Endothelial cell of umbilical vein (primary cell): ENCODE results near the gene ACSF3. TPM values are rescaled to one million over a fixed set of nuclear protein-coding genes. Genes with fewer than 3 reads are reported as not detected.

ENCODE experiments used
- BruUV-seq: library from RNA; stranded (reverse); fragments of 400-500 nt; replicated peaks from 2 replicates; lab custom pipeline; 2021; lab: Mats Ljungman, UMichigan
- CTCF ChIA-PET: fragments of 300-600, 350-600 bp; sonication (Branson Sonifier 250); formaldehyde crosslinking; loops from one replicate; lab custom pipeline; 2021; ENCODE audit warnings: antibody characterized with exemption, inconsistent platforms; lab: Charles Lee
- POLR2A ChIA-PET: fragments of 300-600, 350-600 bp; sonication (Branson Sonifier 250); formaldehyde crosslinking; loops from one replicate; lab custom pipeline; 2021; ENCODE audit warnings: antibody characterized with exemption, inconsistent platforms; lab: Charles Lee
- DNase-seq: peaks from one replicate; pipeline ENCODE4 v3.0.0-alpha.2; 2011; ENCODE audit warnings: low read depth, low spot score
- FAIRE-seq: peaks from 2 replicates; lab custom pipeline; 2011; peaks lifted over from hg19 to GRCh38; lab: Jason Lieb, UNC
- H2AFZ ChIP-seq: 2 replicates; pipeline ENCODE4 v1.6.0; 2012; ENCODE audit warnings: low read depth, low read length, control low read depth, inconsistent platforms
- H3K27ac ChIP-seq: 2 replicates; pipeline ENCODE4 v1.5.1; 2011; ENCODE audit warnings: low read depth, mild to moderate bottlenecking, control low read depth, low read length, moderate library complexity; ENCODE audit not compliant: insufficient read depth
- H3K27me3 ChIP-seq, 2 experiments: 2 replicates each; pipeline versions ENCODE4 v1.6.0 to v1.6.1; 2011; ENCODE audit warnings: low read length in 2 of 2, mixed read lengths in 1 of 2; ENCODE audit not compliant: control insufficient read depth in 2 of 2, insufficient read depth in 2 of 2
- H3K36me3 ChIP-seq, 2 experiments: 2 replicates in 1 of 2; 3 replicates in 1 of 2; pipeline ENCODE4 v1.5.1; 2011; ENCODE audit warnings: low read length in 2 of 2, mild to moderate bottlenecking in 1 of 2, moderate library complexity in 1 of 2; ENCODE audit not compliant: control insufficient read depth in 2 of 2, insufficient read depth in 2 of 2; ENCODE audit errors: extremely low read depth in 1 of 2
- H3K4me1 ChIP-seq: 3 replicates; pipeline ENCODE4 v1.5.1; 2011; ENCODE audit warnings: mild to moderate bottlenecking, low read length; ENCODE audit not compliant: control insufficient read depth, insufficient read depth; ENCODE audit errors: extremely low read depth
- H3K4me2 ChIP-seq: 2 replicates; pipeline ENCODE4 v1.6.1; 2011; ENCODE audit warnings: low read length, control low read depth, mixed read lengths; ENCODE audit not compliant: insufficient read depth
- H3K4me3 ChIP-seq, 3 experiments: fragments of 200-600 bp in 1 of 3; sonication (generic), shearing (Covaris generic) in 1 of 3; replicated peaks in 1 of 3; 2 replicates each; pipeline ENCODE4 v1.5.1; 2011 to 2016; ENCODE audit warnings: control low read depth in 3 of 3, low read length in 3 of 3, mild to moderate bottlenecking in 2 of 3, inconsistent platforms in 1 of 3, low read depth in 1 of 3, moderate library complexity in 1 of 3; ENCODE audit not compliant: insufficient read depth in 1 of 3
- H3K79me2 ChIP-seq: 2 replicates; pipeline ENCODE4 v1.6.0; 2012; ENCODE audit warnings: low read length, inconsistent platforms; ENCODE audit not compliant: control insufficient read depth, insufficient read depth
- H3K9ac ChIP-seq: replicated peaks from 2 replicates; pipeline ENCODE3; 2011; ENCODE audit warnings: low read length, control low read depth; ENCODE audit not compliant: insufficient read depth; ENCODE audit errors: extremely low read depth
- H3K9me1 ChIP-seq: replicated peaks from 3 replicates; pipeline ENCODE4 v1.6.0; 2011; ENCODE audit warnings: mild to moderate bottlenecking, low read length; ENCODE audit not compliant: control insufficient read depth, insufficient read depth; ENCODE audit errors: extremely low read depth
- H3K9me3 ChIP-seq: replicated peaks from 2 replicates; pipeline ENCODE4 v1.5.1; 2012; ENCODE audit warnings: low read length, inconsistent platforms; ENCODE audit not compliant: control insufficient read depth, insufficient read depth
- H4K20me1 ChIP-seq: replicated peaks from 2 replicates; pipeline ENCODE3; 2011; ENCODE audit warnings: mild to moderate bottlenecking, low read length; ENCODE audit not compliant: control insufficient read depth, insufficient read depth; ENCODE audit errors: extremely low read depth
- CTCF ChIP-seq, 2 donors: IDR thresholded peaks; 1 replicate in 1 of 2; 2 replicates in 1 of 2; pipeline ENCODE4 v1.5.1; 2011; ENCODE audit warnings: low read length in 2 of 2, mild to moderate bottlenecking in 2 of 2, moderate library complexity in 2 of 2, control low read depth in 1 of 2, inconsistent platforms in 1 of 2, low read depth in 1 of 2; ENCODE audit not compliant: insufficient read depth in 1 of 2; ENCODE audit errors: extremely low read depth in 1 of 2
- EZH2 ChIP-seq: IDR thresholded peaks from 2 replicates; pipeline ENCODE4 v1.6.1; 2012; ENCODE audit warnings: borderline replicate concordance, low read depth, mild to moderate bottlenecking, moderate library complexity, low read length, inconsistent platforms; ENCODE audit not compliant: severe bottlenecking
- FOS ChIP-seq: IDR thresholded peaks from 2 replicates; pipeline ENCODE4 v1.6.1; 2011; ENCODE audit warnings: mild to moderate bottlenecking, low read length, moderate library complexity, borderline replicate concordance; ENCODE audit not compliant: insufficient read depth
- GATA2 ChIP-seq: IDR thresholded peaks from 2 replicates; pipeline ENCODE4 v1.7.0; 2011; ENCODE audit warnings: low read depth, mild to moderate bottlenecking, moderate library complexity, mixed read lengths, low read length; ENCODE audit not compliant: insufficient read length, insufficient read depth
- JUN ChIP-seq: IDR thresholded peaks from 2 replicates; pipeline ENCODE4 v1.6.1; 2011; ENCODE audit warnings: borderline replicate concordance, low read depth; ENCODE audit not compliant: insufficient read length, insufficient read depth
- MYC ChIP-seq: IDR thresholded peaks from one replicate; pipeline ENCODE4 v1.6.1; 2011; ENCODE audit warnings: mild to moderate bottlenecking, low read depth, low read length
- POLR2A ChIP-seq: IDR thresholded peaks from 2 replicates; pipeline ENCODE4 v1.6.1; 2012; ENCODE audit warnings: low read depth, mild to moderate bottlenecking, control low read depth, low read length
- POLR2AphosphoS5 ChIP-seq: IDR thresholded peaks from 2 replicates; pipeline ENCODE4 v1.6.1; 2012; ENCODE audit warnings: low read depth, mild to moderate bottlenecking, control low read depth, low read length, moderate library complexity; ENCODE audit not compliant: insufficient read depth
- dilution Hi-C: fragments of 300-500 bp; cut with MboI; formaldehyde crosslinking; loops from one replicate; pipeline ENCODE4 v1.15.0; 2019; ENCODE audit warnings: low sequenced_read_pairs; ENCODE audit not compliant: extremely low pct_ligation_motif_present
- intact Hi-C: fragments of 100-400 bp; cut with micrococcal nuclease; formaldehyde crosslinking; loops from one replicate; pipeline ENCODE4 v1.10.0; 2022
- polyA plus RNA-seq, 4 experiments: library from polyadenylated mRNA; depleted of rRNA in 3 of 4; stranded (reverse) in 3 of 4; unstranded in 1 of 4; fragments of >200 nt; gene quantifications; 2 replicates each; pipeline versions ENCODE4 v1.2.1 to v1.2.3, GENCODE V29; 2011 to 2012; ENCODE audit warnings: missing spikeins in 1 of 4
- total RNA-seq: library from RNA; stranded (reverse); gene quantifications from 2 replicates; pipeline ENCODE4 v1.2.3, GENCODE V29; 2021
- TF ChIP-seq, protein P1 (sequence below): IDR thresholded peaks from 2 replicates; pipeline ENCODE4 v1.6.1; 2011; ENCODE audit not compliant: insufficient read depth, insufficient read length

ACSF3 gene
- total and polyA plus RNA-seq, 2 donors (not counting 3 experiments of a cell fraction or from before 2014, with no cell fraction given) = 18.6 to 33.2 TPM

- no TSS peak for BruUV-seq
- Histone ChIP-seq H2AFZ (no peak overlapping the region), H4K20me1 (no peaks in the 10 kb centered on the region), H3K27ac (no peak overlapping the region), H3K9me3 (no peaks in the 10 kb centered on the region), H3K4me2 (no peak overlapping the region), H3K9ac (no peak overlapping the region), H3K79me2 (no peaks in the 10 kb centered on the region), H3K4me3 (no peak overlapping the region), H3K36me3 (peaks cover 0 to 7% of the 10 kb centered on the region in 2 experiments), H3K4me1 (no peaks in the 10 kb centered on the region), H3K27me3 (no peaks in the 10 kb centered on the region), H3K9me1 (no peaks in the 10 kb centered on the region)
- POLR2A ChIA-PET = no interaction called here
- DNase-seq (no peak), FAIRE-seq (no peak)
- dilution Hi-C loops (loop anchor here (25.0 kb wide), 1 partner anchor 176 kb away; no protein-coding TSS in a partner anchor), intact Hi-C loops (no loop called here)
- CTCF ChIA-PET = no interaction called here
- TF ChIP-seq JUN (no peak), EZH2 (no peak), CTCF (IDR thresholded peaks at IDR 0.05; ENCODE audit: extremely low read depth in 1 of 2, insufficient read depth in 1 of 2, low read depth in 1 of 2, low read length in 2 of 2) (no peak), POLR2A (no peak), GATA2 (no peak), FOS (no peak), POLR2AphosphoS5 (no peak), MYC (no peak)
- TF ChIP-seq, protein P1, sequence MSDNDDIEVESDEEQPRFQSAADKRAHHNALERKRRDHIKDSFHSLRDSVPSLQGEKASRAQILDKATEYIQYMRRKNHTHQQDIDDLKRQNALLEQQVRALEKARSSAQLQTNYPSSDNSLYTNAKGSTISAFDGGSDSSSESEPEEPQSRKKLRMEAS = no peak
Measured at GRCh38 chr16:89138513-89138795, 44.8 kb downstream of the ACSF3 start.
